ENCODE data around the gene NOSIP.

NOSIP gene

GRCh38 chr19:49616532-49616931 is 36.2 kb upstream of the NOSIP start:
- no peak overlapping the region for H3K4me3 ChIP-seq (ENCODE audit: control insufficient read depth, low read depth, low read length)
- no peak for DNase-seq (ENCODE audit: low read depth)
- no peak for TF ChIP-seq CTCF (IDR thresholded peaks at IDR 0.05; ENCODE audit: control insufficient read depth, insufficient read depth, low read depth, low read length, missing control alignments)

DNA sequence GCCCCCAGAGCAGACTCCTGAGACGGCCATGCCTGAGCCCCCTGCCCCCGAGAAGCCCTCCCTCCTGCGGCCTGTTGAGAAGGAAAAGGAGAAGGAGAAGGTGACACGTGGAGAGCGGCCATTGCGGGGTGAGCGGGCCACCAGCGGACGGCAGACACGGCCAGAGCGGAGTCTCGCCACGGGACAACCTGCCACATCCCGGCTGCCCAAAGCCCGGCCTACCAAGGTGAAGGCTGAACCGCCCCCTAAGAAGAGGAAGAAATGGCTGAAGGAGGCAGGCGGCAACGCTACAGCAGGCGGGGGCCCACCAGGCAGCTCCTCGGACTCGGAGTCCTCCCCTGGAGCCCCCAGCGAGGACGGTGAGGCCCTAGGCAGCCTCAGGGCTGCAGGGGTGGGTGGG is 35.5 kb upstream of the NOSIP start:
- no peak for TF ChIP-seq CTCF (IDR thresholded peaks at IDR 0.05; ENCODE audit: control insufficient read depth, insufficient read depth, low read depth, low read length, missing control alignments)
- no peak for DNase-seq (ENCODE audit: low read depth)
- no peak overlapping the region for H3K4me3 ChIP-seq (ENCODE audit: control insufficient read depth, low read depth, low read length)

- DNase-seq (ENCODE audit: low read depth), result no peak
- peak; percentile 24 for TF ChIP-seq CTCF (IDR thresholded peaks at IDR 0.05; ENCODE audit: control insufficient read depth, insufficient read depth, low read depth, low read length, missing control alignments)
- H3K4me3 ChIP-seq (ENCODE audit: control insufficient read depth, low read depth, low read length), result no peak overlapping the region
These were observed 33.9 kb upstream of the NOSIP start for GRCh38 chr19:49614096-49614833.

DNA sequence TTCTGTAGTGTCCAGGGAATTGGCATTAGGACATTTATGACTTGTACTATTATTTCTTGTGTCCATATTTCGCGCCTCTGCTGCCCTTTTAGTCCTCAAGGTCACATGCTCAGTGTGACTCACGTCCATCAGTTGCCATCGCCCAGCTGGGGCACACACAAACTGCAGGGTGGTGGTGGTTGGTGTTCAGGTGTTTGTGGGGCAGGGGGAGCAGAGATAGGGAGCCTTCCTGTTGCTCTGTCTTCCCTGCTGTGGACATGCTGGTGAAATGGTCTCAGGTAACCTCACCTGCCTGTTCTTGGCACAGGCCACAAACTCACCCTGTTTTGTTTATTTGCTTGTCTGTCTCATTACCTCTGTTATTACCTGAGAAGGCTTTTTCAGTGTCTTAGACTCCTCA is 33.0 kb upstream of the NOSIP start:
- TF ChIP-seq CTCF (IDR thresholded peaks at IDR 0.05; ENCODE audit: control insufficient read depth, insufficient read depth, low read depth, low read length, missing control alignments), result no peak
- DNase-seq (ENCODE audit: low read depth), result no peak
- no peak overlapping the region for H3K4me3 ChIP-seq (ENCODE audit: control insufficient read depth, low read depth, low read length)

GRCh38 chr19:49609499-49610092 is 29.2 kb upstream of the NOSIP start:
- DNase-seq (ENCODE audit: low read depth), result no peak
- H3K4me3 ChIP-seq (ENCODE audit: control insufficient read depth, low read depth, low read length), result no peak overlapping the region
- no peak for TF ChIP-seq CTCF (IDR thresholded peaks at IDR 0.05; ENCODE audit: control insufficient read depth, insufficient read depth, low read depth, low read length, missing control alignments)

DNA sequence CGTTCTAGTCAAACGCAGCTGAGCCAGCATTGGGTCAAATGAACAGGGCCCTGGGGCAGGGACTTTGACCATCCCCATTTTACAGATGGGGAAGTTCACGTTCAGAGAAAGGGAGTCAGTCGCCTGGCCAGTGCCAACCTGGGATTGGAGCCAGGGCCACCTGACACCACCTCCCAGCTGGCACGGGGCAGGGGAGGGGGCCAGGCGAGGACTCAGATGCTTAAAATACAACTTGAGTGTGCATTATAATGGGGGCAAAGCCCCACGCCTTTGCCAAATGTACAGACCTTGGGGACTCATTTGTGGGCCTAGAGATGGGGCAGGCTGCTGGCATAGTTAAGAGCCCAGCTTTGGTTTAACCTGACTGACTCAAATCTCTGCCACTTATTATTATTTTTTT is 25.2 kb upstream of the NOSIP start:
- no peak for TF ChIP-seq CTCF (IDR thresholded peaks at IDR 0.05; ENCODE audit: control insufficient read depth, insufficient read depth, low read depth, low read length, missing control alignments)
- no peak for DNase-seq (ENCODE audit: low read depth)
- H3K4me3 ChIP-seq (ENCODE audit: control insufficient read depth, low read depth, low read length), result no peak overlapping the region
